NCI-H1048 (cell line): ENCODE results near the gene RDH12.

Experiments used
- DNase-seq: peaks from one replicate; lab custom pipeline; 2025; lab: John Stamatoyannopoulos, UW

Gene RDH12

DNA sequence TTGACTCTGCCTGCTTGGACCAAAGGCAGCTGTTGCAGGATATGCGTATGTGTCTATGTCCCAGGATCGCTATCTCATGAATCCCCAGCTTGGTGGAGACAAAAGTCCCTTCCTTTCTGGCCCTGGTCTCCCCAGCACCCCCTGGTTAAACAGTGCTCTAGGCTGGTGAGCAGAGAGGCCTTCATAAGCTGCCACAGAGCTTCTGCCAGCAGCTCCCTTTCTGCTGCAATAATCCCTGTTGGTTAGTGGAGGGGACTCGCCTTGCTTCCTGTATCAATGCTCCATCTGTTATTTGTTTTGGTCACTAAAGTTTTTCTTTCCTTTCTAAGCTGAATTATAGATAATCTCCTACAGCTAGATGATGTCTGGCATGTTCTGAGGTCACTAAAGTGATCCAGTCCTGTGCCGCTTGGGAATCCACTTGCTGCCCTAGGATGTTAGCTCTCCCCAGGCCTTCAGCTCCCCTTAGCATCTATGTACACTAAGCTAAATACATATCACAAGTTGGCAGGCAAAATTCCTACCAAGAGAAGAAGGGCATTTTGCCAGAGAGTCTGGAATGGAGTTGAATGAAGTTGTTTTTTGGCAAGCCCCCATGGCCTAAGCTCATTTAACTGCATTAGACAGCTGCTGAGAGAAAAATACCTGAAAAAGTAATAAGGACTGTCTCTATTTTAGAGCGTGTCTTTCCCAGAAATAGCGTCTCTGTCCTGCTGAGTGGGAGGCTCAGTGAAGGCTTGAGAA, 47.8 kb downstream of the RDH12 start:
- no peak for DNase-seq

- no peak for DNase-seq
Measured at GRCh38 chr14:67756496-67756895, 54.8 kb downstream of the RDH12 start.

GRCh38 chr14:67757175-67757574, 55.5 kb downstream of the RDH12 start:
- no peak for DNase-seq

- DNase-seq: no peak
Measured at GRCh38 chr14:67759916-67760315, 58.2 kb downstream of the RDH12 start.

DNA sequence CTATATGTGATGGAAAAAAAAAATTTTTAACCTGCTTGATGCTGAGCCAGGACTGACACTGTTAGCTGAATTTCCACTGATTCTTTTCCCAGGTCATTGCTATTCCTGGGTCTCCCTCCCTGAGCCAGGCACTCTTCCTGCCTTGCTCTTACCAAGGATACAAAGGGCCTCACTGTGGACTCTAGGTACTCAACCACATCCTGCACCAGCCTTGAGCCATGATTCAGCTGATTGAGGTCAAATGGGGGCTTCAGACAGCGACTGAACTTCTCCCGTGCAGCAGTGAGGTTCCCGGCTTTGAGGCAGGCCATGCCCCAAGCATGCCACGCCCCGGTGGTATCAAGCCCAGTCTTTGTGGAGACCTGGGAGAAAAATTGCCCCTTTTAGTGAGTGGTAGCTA, 60.4 kb downstream of the RDH12 start:
- no peak for DNase-seq

DNA sequence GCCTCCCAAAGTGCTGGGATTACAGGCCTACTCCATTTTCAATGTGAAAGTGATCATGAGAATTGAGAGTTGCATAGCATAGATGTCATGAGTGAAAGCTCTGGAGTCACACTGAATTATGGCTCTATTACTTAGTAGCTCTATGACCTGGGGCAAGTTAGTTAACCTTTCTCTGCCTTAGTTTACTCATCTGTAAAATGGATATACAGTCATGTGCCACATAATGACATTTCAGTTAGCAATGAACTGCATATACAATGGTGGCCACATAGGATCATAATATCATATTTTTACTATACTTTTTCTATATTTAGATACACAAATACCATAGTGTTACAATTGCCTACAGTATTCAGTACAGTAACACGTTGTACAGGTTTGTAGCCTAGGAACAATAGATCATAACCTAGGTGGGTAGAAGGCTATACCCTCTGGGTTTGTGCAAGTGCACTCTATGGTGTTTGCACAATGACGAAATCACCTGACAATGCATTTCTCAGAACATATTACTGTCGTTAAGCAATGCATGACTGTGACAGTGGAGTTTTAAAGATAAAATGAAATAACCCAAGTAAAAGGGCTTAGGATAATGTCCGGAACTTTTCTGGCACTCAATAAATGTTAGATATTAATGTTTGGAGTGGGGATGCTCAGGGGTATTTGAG, 61.6 kb downstream of the RDH12 start:
- no peak for DNase-seq

- no peak for DNase-seq
Measured at GRCh38 chr14:67764496-67764895, 62.8 kb downstream of the RDH12 start.

GRCh38 chr14:67765192-67765834, 63.6 kb downstream of the RDH12 start:
- DNase-seq: no peak

DNA sequence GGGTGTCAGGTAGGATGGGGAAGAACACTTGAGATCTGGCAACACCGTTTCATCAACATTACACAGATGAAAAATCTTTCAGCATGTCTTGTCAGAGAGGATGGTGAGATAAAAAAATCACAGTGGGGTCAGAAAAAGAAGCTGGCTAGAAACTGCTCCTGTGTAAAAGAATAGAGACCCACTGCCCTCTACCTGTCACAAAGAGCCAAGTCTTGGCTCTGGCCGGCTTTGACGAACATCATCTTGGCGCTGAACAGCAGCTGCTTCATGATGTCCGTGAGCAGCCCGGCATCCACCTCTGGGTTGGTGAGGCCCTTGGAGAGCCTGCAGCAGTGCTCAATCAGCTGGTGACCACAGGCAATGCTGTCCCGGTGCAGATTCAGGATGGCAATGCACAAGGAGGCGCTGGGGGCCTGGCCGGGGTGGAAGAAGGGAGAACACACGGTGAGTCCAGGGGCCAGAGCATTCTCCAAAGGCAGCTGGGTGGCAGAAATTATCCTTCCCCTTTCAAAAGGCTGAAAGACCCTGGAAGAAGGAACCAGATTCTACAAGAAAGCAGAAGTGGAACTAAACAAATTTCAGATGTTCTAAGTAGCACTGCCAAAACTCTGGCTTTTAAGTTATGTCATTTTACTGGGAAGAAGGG, 64.5 kb downstream of the RDH12 start:
- no peak for DNase-seq

- no peak for DNase-seq
Measured at GRCh38 chr14:67768219-67768618, 66.5 kb downstream of the RDH12 start.

DNA sequence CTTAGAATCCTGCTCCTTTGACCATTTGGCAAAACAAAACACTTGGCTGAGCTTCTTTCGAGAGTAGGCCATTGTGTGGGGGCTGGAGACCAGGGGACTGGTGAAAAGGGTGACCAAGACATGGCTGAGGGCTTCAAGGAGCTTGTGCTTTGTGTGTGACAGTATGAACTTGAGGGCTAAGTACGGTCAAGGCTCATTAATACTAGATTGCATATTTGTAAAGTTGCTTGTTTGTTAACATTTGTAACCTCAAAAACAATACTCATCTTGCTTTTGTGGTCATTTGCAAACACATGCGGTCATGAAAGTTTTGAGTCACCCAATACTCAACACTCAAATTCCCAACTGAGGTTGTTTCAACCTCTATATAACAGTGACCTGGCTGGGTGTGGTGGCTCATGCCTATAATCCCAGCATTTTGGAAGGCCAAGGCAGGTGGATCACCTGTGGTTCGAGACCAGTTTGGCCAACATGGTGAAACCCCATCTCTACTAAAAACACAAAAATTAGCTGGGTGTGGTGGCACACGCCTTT, 72.2 kb downstream of the RDH12 start:
- DNase-seq: no peak

- no peak for DNase-seq
Measured at GRCh38 chr14:67776653-67777322, 75.1 kb downstream of the RDH12 start.

DNA sequence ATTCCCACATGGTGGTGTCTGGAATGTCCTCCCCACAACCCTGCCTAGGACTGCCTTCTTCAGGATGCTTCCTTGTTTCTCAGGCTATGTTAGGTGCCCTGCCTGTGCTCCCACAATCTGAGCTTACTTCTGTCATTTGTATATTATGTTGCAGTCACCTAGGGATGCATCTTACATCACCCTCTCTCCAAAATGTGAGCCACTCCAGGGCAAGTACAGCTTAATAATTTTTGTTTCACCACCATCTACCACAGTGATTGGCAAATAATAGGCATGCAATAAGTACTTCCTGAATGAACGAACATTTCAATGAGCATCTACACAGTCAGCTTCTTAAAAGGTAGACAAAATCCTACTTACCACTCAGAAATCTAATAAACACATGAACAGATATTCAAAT, 77.1 kb downstream of the RDH12 start:
- no peak for DNase-seq

GRCh38 chr14:67782090-67782489, 80.4 kb downstream of the RDH12 start:
- DNase-seq: no peak
